Measurements from ENCODE around the gene KHDC4.

Gene KHDC4

DNA sequence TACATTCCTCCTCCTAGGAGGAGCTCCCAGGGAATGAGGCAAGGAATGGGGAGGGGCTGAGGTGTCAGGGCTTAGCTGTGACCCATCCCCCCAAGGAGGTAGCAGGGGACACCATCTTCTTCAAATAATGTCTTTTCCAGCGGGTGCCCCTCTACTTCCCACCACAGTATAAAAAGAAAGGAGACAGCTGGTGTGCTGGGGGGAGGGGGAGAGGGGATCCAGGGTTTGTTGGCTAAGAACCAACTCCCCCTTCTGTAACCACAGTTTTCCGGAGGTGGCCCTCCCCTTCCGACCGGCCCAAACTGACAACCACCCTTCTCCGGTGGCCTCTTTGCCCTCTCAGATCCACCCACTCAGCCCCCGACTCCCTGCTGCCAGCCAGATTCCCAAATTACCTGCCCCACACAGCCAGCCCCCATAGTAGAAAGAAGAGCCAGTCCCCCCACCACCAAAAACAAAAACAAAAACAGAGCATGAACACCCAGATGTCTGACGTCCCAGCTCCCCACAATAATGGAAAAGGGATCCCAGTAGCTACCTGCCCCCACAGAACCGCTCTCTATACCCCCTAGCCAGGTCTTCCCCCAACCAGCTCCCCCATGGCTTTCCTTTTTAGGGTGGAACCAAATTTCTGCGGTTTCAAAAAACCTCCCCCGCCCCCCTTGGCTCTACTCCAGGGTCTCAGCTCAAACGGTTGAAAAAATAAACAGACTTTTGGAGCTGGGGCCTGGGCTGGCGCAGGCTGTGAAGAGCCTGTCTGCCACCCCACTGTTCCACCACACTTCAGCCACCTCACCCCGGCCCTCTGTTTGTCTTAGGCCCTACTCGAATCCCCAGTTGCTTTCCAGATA is 42.1 kb upstream of the KHDC4 start:
- H3K9me3 Mint-ChIP-seq = no peaks in the 10 kb centered on the region

GRCh38 chr1:155975375-155976061 is 41.3 kb upstream of the KHDC4 start:
- TF ChIP-seq CTCF (IDR thresholded peaks at IDR 0.05; ENCODE audit: unreplicated experiment in 3 of 3) = no peak
- H3K27me3 Mint-ChIP-seq (ENCODE audit: low read depth) = no peaks in the 10 kb centered on the region
- no peaks in the 10 kb centered on the region for H3K9me3 Mint-ChIP-seq
- H3K4me3 Mint-ChIP-seq = peak overlapping the region; percentile 92 to 95 (median 95)
- no peaks in the 10 kb centered on the region for H3K36me3 Mint-ChIP-seq (ENCODE audit: low read depth)
- peaks cover 74% of the 10 kb centered on the region for H3K4me1 Mint-ChIP-seq
- peak overlapping the region; percentile 95 to 97 (median 96) for H3K27ac Mint-ChIP-seq

More for the DNA sequence above, 42.1 kb upstream of the KHDC4 start:
- peak overlapping the region; percentile 92 to 95 (median 95) for H3K4me3 Mint-ChIP-seq
- H3K27ac Mint-ChIP-seq = peak overlapping the region; percentile 95 to 97 (median 96)
- no peaks in the 10 kb centered on the region for H3K36me3 Mint-ChIP-seq (ENCODE audit: low read depth)
- no peaks in the 10 kb centered on the region for H3K27me3 Mint-ChIP-seq (ENCODE audit: low read depth)
- TF ChIP-seq CTCF (IDR thresholded peaks at IDR 0.05; ENCODE audit: unreplicated experiment in 3 of 3) = no peak
- peaks cover 74% of the 10 kb centered on the region for H3K4me1 Mint-ChIP-seq

- peak overlapping the region; percentile 92 to 95 (median 95) for H3K4me3 Mint-ChIP-seq
- H3K36me3 Mint-ChIP-seq (ENCODE audit: low read depth) = peaks cover 6% of the 10 kb centered on the region
- no peak for TF ChIP-seq CTCF (IDR thresholded peaks at IDR 0.05; ENCODE audit: unreplicated experiment in 3 of 3)
- H3K27ac Mint-ChIP-seq = peak overlapping the region; percentile 95 to 97 (median 96)
- peaks cover 74% of the 10 kb centered on the region for H3K4me1 Mint-ChIP-seq
- no peaks in the 10 kb centered on the region for H3K27me3 Mint-ChIP-seq (ENCODE audit: low read depth)
- H3K9me3 Mint-ChIP-seq = no peaks in the 10 kb centered on the region
Observed at GRCh38 chr1:155974208-155975115, 40.2 kb upstream of the KHDC4 start.

- peaks cover 77% of the 10 kb centered on the region for H3K4me1 Mint-ChIP-seq
- peaks cover 9% of the 10 kb centered on the region for H3K36me3 Mint-ChIP-seq (ENCODE audit: low read depth)
- no peaks in the 10 kb centered on the region for H3K27me3 Mint-ChIP-seq (ENCODE audit: low read depth)
- H3K27ac Mint-ChIP-seq = peak overlapping the region in 2 of 3 experiments; percentile 95 to 96
- H3K9me3 Mint-ChIP-seq = no peaks in the 10 kb centered on the region
- no peak for TF ChIP-seq CTCF (IDR thresholded peaks at IDR 0.05; ENCODE audit: unreplicated experiment in 3 of 3)
- peak overlapping the region; percentile 52 to 95 (median 95) for H3K4me3 Mint-ChIP-seq
Observed at GRCh38 chr1:155973723-155974122, 39.5 kb upstream of the KHDC4 start.

DNA sequence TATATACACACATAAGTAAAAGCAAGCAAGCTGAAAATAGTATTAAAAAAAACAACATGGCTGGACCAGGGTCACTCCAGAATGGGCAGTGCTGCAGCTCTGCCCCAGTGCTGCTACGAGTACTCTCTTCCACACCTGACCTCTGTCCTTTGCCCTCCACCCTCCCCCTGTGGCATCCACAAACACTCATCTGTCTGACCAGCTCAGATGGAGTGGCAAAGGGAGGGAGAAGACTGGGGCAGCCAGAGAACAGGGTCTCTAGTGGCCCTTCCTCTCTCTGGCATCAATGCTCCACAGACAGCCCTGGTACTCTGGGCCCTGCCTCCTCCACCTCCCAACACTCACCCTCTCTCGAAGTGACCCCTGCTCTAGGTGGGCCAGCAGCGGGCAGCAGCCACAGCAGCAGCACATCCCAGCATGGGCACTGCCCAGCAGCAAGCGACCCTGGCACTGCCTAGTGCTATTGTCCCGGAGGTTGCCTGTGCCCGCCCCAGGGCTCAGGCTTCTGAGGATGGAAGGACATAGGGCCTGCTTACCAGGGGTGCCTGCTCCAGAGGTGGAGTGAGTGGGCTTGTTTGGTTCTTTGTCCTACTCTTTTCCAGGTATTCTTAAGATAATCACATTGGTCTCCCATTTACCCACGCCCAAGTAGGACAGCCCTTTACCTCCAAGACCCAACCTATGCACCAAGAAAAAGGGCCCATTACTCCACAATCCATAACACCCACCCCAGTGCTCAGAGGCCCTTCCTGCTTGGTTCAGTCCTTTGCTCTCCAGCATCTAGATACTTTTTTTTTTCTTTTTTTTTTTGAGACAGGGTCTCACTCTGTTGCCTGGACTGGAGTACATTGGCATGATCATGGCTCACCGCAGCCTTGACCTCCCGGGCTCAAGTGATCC is 37.9 kb upstream of the KHDC4 start:
- Mint-ChIP-seq H3K27me3 (ENCODE audit: low read depth) (no peaks in the 10 kb centered on the region), H3K27ac (peak overlapping the region; percentile 63 to 91 (median 87)), H3K9me3 (no peaks in the 10 kb centered on the region), H3K4me3 (peak overlapping the region in 1 of 3 experiments; percentile 31), H3K36me3 (ENCODE audit: low read depth) (peaks cover 21% of the 10 kb centered on the region), H3K4me1 (peaks cover 93% of the 10 kb centered on the region)
- no peak for TF ChIP-seq CTCF (IDR thresholded peaks at IDR 0.05; ENCODE audit: unreplicated experiment in 3 of 3)

Measured in nephron (organoid).